ENCODE data around the gene AGPS.

GRCh38 chr2:177471990-177472389 is 79.4 kb downstream of the AGPS start:
- TF ChIP-seq CTCF (IDR thresholded peaks at IDR 0.05), result no peak
- TF ChIP-seq POLR2A (IDR thresholded peaks at IDR 0.05), result no peak
